ENCODE results near the gene ERG.

ERG gene

GRCh38 chr21:38495696-38496095 lies 2.6 kb downstream of the ERG start:
- no peak for DNase-seq

DNA sequence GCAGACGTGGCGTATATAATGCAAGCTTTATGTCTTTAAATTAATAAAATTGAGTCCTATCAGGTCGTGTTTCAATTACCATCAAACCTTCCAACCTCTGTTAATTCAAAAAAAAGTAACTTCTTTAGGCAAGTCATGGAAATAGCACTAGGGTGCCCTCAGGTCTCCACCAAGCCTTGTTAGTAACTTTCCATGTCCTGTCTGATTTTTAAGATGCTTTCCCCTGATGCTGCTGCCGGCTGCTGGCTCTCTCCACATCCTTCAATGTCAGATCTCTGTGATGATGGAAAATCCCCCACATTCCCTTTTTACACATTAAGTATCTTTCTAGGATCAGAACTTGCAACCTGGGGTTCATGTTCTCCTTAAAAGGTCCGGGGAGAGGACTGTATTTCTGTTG lies 3.0 kb downstream of the ERG start:
- no peak for DNase-seq

DNA sequence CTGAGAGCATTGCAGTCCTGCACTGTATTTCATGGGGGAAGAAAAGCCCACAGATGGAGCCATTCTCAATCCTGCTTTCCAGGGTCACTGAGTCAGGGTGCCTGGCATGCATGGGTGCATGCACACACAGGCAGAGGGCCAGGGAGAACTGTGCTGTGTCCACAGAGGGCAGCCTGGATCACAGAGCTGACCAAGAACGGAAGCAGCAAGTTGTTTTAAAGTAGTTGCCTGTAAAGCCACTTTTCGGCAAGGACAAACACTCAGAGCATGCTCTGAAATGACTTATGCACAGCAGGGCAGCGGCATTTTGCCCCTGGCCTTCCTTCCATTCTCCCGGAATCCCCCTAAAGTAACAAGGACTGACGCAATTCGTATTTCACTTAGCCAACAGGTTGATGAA lies 3.6 kb downstream of the ERG start:
- no peak for DNase-seq

DNA sequence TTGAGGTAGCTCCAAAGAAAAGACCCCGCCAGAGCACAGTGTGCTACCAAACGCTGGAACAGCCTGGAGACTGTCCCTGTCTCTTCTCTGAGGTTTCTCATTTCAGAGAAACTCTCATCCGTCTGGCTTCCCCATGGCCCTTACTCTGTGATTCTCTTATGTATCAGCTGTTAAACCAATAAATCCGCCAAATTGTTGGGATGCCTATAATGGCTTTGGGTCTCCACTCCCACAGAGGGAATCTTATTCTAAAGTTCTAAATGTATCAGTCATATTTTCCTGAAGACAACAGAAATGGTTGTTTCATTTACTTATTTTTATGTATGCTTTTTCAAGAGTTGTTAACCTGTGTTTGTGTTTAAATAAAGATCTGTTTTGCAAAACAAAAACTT lies 4.0 kb downstream of the ERG start:
- DNase-seq, result no peak

DNA sequence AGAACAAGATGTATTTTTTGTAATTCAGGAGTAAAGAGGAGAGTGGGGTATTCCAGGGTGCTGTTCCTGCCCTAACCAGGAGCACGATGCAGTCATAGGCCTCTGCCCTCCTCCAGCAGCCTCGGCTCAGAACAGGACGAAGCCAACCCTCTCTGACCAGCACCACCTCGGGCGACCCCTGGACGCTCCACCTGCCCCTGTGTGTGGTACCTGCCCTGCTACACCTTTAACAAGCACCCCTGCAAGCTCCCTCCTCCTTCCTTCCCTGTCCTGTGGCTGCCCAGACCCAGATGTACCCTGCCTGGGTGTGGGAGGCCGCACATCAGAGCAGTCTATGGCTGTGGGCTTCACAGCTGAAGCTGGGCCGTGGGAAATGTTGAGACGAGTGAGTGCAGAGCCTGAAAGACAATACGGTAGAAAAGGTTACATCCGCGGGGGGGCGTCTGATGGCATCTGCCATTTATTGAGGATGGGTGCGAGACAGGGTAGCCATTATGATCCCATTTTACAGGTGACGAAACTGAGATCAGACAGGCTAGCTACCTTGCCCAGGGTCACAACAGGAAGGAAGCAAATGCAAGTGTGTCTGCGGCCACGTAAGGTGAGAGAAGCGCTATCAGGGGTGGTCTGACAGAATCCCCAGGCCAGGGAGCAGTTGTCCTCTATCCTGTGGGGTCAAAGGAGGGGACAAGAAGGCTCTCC lies 4.6 kb downstream of the ERG start:
- DNase-seq, result no peak

GRCh38 chr21:38492007-38492406 lies 6.3 kb downstream of the ERG start:
- no peak for DNase-seq

GRCh38 chr21:38491536-38491935 lies 6.7 kb downstream of the ERG start:
- no peak for DNase-seq

DNA sequence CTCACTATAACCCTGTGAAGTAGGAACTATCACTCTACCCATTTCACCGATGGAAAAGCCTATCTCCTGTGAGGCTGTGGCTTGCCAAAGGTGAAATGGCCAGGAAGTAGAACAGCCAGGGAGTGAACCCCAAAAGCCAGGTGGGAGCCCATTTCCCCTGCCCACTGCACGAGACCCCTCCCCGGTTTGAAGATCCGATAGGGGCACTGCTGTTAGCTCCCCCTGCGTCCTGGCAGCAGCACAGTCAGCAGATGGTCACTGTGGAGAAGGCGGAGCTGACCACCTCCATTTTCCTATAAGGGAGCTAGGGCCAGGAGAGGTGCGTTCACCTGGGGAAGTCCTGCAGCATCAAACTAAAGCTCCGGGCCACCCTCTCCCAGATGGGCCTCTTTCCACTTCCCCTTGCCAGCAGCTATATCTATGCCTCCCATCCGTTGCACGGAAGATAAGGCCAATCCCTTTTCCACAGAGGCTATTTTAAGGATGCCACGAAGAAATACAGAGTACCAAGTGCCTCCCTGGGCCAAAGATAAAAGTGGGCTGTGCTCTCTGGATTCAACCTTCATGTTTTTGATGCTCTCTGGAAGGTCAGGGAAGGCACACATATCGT lies 7.8 kb downstream of the ERG start:
- no peak for DNase-seq

DNA sequence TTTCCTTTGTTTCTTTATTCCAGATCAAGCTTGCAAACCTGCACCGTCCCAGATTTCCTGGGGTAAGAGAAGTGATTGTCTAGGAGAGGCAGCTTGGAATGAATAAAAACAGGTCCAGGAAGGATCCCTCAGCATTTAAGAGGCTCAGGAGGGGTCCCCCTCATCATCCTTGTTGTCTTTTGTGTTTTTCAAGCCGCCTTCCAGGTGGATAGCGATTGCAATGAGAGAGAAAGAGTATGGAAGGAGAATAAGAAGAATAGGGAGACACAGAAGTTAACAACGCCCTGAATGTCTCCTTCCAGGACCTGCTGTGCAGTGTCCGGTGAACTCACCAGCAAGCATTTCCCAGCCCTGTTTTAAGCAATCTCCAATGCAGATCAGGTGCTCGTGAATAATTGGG lies 8.5 kb downstream of the ERG start:
- no peak for DNase-seq

- no peak for DNase-seq
Measured at GRCh38 chr21:38489271-38489652, 9.0 kb downstream of the ERG start.

GRCh38 chr21:38488640-38489270 lies 9.5 kb downstream of the ERG start:
- DNase-seq, result no peak

- DNase-seq, result no peak
Measured at GRCh38 chr21:38487901-38488639, 10.2 kb downstream of the ERG start.

- DNase-seq, result no peak
Measured at GRCh38 chr21:38486706-38487105, 11.6 kb downstream of the ERG start.

DNA sequence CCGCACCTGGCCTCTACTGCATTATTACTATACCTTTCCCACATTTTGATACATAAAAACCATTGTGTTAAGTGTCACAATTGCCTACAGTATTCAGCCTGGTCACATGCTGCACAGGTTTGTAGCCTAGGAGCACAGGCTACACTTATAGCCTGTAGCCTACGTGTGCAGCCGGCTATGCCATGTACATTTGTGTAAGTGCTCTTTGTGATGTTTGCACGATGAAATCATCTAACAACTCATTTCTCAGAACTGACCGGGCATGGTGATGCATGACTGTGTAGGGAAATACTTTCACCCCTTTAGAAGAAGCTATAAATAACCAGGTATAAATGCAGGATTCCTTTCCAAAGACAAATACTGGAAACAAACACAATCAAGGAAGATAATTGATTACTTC lies 12.1 kb downstream of the ERG start:
- DNase-seq, result no peak

GRCh38 chr21:38479641-38480525 lies 18.4 kb downstream of the ERG start:
- peak; percentile 6 for DNase-seq

DNA sequence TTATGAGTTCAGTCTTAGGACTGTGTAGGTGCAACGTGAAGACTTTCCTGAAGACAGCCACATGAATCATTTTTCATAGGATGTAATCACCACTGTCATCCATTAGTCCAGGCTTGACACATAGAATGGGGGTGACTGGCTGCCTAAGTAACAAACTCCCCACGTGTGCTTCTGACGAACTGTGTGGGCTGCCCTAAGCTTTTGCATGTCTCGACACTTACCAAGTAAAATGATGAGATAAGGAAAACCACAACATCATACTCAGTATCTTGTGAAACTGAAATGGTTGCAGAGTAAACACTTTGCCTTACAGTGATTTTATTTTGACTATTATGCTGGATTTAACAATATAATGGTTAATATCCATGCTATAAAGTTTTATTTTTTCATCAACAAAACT lies 19.5 kb downstream of the ERG start:
- peak; percentile 19 for DNase-seq

- DNase-seq, result peak; percentile 4
Measured at GRCh38 chr21:38477226-38477625, 21.1 kb downstream of the ERG start.

GRCh38 chr21:38476385-38476784 lies 21.9 kb downstream of the ERG start:
- DNase-seq, result no peak

- no peak for DNase-seq
Measured at GRCh38 chr21:38475519-38475918, 22.8 kb downstream of the ERG start.

DNA sequence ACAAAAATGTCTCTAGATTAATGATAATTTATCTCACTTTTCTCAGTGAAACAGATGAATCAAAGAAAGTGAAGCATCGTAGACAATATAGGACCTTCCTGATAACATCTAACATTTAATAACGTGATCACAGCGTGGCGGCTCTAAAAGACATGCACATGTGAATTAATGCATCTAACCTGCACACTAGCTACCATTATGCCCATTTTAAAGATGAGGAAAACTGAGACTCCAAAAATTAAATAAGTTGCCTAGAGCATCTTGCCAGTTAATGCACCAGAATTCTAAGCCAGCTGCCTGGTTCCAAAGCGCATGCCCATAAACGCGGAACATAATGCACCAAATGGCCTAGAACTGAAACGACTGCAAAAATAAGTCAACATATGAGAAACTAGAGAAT lies 23.5 kb downstream of the ERG start:
- no peak for DNase-seq

GRCh38 chr21:38474124-38474523 lies 24.2 kb downstream of the ERG start:
- no peak for DNase-seq

DNA sequence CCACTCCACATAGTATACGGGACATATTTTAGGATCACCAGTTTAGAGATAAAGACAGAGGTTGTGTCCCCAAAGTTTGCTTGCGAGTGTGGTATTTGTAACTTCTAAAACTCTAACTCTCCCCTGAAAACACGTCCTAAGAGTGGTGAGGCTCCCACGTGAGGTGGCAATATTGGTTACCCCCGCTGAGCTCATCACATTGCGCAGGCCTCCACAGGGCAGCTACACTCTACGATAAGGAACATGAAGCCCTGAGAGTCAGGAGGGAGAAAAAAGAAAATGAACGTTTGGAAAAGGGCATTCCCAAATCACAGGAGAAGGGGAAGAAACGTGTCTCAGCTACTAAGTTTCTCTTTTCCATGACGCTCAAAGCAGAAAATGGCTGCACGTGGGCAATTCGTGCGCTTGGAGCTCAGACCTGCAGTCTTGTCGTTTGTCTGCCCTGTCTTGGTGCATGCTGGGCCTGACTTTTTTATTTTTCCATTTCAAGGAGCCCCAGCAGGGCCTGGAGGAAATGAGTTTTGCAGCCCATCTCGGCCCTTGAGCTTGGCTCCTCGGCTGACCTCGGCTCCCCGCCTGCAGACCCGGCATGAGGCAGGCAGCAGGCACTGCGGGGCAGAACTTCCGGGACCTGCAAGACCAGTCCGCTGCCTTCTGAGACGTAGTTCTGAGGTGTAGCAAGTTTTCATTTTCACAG lies 25.7 kb downstream of the ERG start:
- DNase-seq, result no peak
